ENCODE measurements around the gene EGFLAM. TPM values are rescaled to one million over a fixed set of nuclear protein-coding genes. Genes with fewer than 3 reads are reported as not detected.

Gene EGFLAM
- total and polyA plus RNA-seq, 11 donors = 4.7 to 19.4 (median 8.0) TPM

DNA sequence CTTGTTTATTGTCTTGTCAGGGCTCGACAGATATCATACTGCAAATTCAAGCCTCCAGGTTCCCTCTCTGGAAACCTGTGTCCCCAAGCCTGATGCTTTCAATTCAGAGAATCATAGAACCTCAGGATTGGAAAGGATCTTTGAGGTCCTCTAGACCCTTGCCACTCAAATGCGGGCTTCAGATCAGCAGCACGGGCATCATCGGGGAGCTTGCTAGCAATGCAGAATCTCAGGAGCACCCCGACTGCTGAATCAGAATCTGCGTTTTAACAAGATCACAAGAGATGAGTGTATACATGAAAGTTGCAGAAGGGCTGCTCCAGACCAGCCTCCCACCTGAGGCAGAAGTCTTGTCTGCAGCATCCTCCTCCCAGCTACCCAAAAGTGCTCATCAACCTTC is 13.1 kb upstream of the EGFLAM start:
- intact Hi-C loops (cut with DNase I) = no loop called here
- WGBS, 4 donors = 89 to 97% (median 93%) methylated on average over 4 to 6 of the region's 6 CpGs
- Histone ChIP-seq H3K4me3 (no peak overlapping the region), H3K27ac (no peak overlapping the region), H3K27me3 (peaks cover 0 to 19% (median 0%) of the 10 kb centered on the region in 9 donors), H3K9me3 (no peaks in the 10 kb centered on the region), H3K36me3 (no peaks in the 10 kb centered on the region), H3K4me1 (no peaks in the 10 kb centered on the region)
- ATAC-seq (no peak), DNase-seq (no peak)
- TF ChIP-seq POLR2A (IDR thresholded peaks at IDR 0.05) = no peak
- TF ChIP-seq, protein P1, sequence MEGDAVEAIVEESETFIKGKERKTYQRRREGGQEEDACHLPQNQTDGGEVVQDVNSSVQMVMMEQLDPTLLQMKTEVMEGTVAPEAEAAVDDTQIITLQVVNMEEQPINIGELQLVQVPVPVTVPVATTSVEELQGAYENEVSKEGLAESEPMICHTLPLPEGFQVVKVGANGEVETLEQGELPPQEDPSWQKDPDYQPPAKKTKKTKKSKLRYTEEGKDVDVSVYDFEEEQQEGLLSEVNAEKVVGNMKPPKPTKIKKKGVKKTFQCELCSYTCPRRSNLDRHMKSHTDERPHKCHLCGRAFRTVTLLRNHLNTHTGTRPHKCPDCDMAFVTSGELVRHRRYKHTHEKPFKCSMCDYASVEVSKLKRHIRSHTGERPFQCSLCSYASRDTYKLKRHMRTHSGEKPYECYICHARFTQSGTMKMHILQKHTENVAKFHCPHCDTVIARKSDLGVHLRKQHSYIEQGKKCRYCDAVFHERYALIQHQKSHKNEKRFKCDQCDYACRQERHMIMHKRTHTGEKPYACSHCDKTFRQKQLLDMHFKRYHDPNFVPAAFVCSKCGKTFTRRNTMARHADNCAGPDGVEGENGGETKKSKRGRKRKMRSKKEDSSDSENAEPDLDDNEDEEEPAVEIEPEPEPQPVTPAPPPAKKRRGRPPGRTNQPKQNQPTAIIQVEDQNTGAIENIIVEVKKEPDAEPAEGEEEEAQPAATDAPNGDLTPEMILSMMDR (IDR thresholded peaks at IDR 0.05) = no peak

DNA sequence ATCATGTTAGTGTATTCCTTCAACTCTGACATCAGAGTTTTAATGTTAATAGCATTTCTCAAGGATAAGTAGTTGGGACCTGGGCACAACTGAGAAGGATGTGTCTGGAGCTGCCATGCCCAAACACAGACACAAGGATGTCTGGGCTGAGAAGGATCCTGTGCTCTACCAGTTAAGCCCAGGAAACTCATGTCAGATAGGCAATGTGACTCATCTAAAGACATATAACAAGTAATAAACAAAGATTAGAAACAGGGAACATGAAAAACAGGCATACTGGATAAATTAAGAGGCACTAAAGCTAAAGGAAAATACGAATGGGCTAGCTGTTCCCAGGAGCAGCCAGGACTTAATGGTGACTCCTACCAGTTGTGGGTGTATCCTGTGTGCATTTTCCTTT is 9.1 kb upstream of the EGFLAM start:
- Histone ChIP-seq H3K4me1 (no peaks in the 10 kb centered on the region), H3K9me3 (peaks cover 0 to 6% (median 0%) of the 10 kb centered on the region in 12 donors), H3K27ac (no peak overlapping the region), H3K4me3 (no peak overlapping the region), H3K27me3 (peaks cover 0 to 17% (median 11%) of the 10 kb centered on the region in 9 donors), H3K36me3 (no peaks in the 10 kb centered on the region)
- DNase-seq = no peak
- WGBS, 4 donors = 15 to 84% (median 35%) methylated on average over 1 of the region's 1 CpG
- intact Hi-C loops (cut with DNase I) = no loop called here
- no peak for ATAC-seq
- TF ChIP-seq POLR2A (IDR thresholded peaks at IDR 0.05) = no peak
- TF ChIP-seq, protein P1 (IDR thresholded peaks at IDR 0.05) = no peak

DNA sequence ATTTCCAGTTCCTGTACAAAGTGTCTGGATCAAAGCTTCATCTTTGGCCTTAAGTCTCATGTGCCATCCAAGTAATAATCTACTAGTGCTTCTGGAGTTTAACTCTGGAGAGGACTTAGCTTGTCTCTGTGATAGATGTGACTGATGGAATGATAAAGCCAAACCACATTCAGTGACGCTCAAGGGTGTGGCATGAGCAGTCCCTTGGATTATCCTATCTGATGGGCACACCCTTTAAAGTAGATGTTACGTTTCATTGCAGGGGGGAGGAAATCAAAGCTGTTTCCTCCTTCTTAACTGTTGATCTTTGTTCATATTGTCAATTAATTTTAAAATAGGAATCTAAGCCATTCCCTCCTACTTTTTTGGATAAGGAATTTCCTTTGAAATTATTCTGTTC is 8.5 kb upstream of the EGFLAM start:
- Histone ChIP-seq H3K36me3 (no peaks in the 10 kb centered on the region), H3K9me3 (peaks cover 0 to 6% (median 0%) of the 10 kb centered on the region in 12 donors), H3K4me1 (no peaks in the 10 kb centered on the region), H3K27me3 (peaks cover 0 to 19% (median 13%) of the 10 kb centered on the region in 9 donors), H3K4me3 (no peak overlapping the region), H3K27ac (no peak overlapping the region)
- intact Hi-C loops (cut with DNase I) = no loop called here
- ATAC-seq (no peak), DNase-seq (no peak)
- 51 to 72% (median 67%) methylated on average over 2 of the region's 2 CpGs for WGBS, 4 donors
- no peak for TF ChIP-seq POLR2A (IDR thresholded peaks at IDR 0.05)

DNA sequence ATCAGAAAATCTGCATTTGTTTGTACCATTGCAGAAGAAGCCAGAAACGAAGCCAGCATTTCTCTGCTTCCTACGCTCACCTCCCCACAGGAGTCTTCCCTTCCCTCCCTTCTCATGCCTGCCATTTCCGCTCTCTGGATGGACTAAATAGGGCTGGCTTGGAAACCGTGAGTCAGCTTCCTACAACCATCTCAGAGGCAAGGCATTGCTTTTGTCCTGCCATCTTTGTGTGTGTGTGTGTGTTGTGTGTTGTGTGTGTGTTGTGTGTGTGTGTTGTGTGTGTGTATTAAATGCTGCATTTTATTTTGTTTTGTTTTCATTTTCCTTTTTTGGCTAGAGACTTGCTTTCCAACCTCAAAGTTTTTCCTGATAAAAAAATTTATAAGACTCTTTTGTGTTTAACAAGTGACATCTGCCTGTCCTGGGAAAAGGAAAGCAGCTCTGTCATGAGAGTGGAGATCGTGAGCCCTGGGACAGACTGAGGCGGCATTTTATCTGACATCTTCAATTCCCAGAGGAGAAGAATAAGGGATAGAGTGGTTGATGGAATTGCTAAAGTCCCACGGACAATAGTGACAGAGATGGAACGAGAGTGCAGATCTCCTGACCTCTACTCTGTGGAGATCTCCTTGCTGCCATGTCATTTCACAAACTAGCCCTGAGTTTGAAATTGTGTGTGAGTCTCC is 7.5 kb upstream of the EGFLAM start:
- no peak for ATAC-seq
- H3K9me3 ChIP-seq = peaks cover 0 to 6% (median 0%) of the 10 kb centered on the region in 12 donors
- 59 to 68% (median 60%) methylated on average over 8 of the region's 8 CpGs for WGBS, 4 donors
- peaks cover 0 to 30% (median 17%) of the 10 kb centered on the region in 9 donors for H3K27me3 ChIP-seq
- H3K36me3 ChIP-seq = no peaks in the 10 kb centered on the region
- peak in 1 of 5 donors; percentile 10 for DNase-seq
- no peak for TF ChIP-seq POLR2A (IDR thresholded peaks at IDR 0.05)
- TF ChIP-seq, protein P1 (IDR thresholded peaks at IDR 0.05) = no peak
- H3K27ac ChIP-seq = peak overlapping the region in 2 of 12 donors; percentile 8 to 43
- no peaks in the 10 kb centered on the region for H3K4me1 ChIP-seq
- H3K4me3 ChIP-seq = no peak overlapping the region
- intact Hi-C loops (cut with DNase I) = no loop called here

Measured in heart left ventricle (tissue), 16 donors.